ENCODE measurements around the gene ABCF3.
A peak's percentile ranks its signal among the peaks of the same experiment; 100 is the strongest.
"Not testable (repeated sequence)": the region's sequence is repeated elsewhere in the genome, so short reads cannot be mapped to it uniquely, and the experiment has no call there.

The ABCF3 gene

GRCh38 chr3:184186184-184186901 lies at the start of gene ABCF3:
TSS of gene ABCF3 (plus strand) at chr3:184186199. CDS start at chr3:184186208, 9 bp downstream.
- peak; percentile 47 for DNase-seq (ENCODE audit: low spot score)

DNA sequence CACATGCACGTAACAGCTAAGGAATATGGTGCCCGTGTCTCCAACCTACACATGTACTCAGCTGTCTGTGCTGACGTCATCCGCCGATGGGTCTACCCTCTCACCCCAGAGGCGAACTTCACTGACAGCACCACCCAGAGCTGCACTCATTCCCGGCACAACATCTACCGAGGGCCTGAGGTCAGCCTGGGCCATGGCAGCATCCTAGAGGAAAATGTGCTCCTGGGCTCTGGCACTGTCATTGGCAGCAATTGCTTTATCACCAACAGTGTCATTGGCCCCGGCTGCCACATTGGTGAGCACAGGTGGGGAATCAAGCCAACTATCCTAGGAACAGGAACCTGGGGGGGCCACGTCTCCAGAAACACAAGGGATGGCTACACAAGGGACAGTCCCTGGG lies 45.6 kb upstream of the ABCF3 start:
- DNase-seq (ENCODE audit: low spot score), result no peak

DNA sequence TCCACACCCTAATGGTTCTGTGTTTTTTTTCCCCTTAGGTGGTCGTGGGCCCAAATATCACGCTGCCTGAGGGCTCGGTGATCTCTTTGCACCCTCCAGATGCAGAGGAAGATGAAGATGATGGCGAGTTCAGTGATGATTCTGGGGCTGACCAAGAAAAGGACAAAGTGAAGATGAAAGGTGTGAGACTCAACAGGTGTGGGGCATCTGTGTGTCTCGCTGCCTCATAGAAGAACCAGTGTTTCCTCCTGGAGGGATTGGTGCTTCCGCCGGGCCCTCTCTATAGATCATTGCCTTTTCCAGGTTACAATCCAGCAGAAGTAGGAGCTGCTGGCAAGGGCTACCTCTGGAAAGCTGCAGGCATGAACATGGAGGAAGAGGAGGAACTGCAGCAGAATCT lies 43.8 kb upstream of the ABCF3 start:
- DNase-seq (ENCODE audit: low spot score), result no peak

- DNase-seq (ENCODE audit: low spot score), result no peak
These were observed 42.7 kb upstream of the ABCF3 start for GRCh38 chr3:184143327-184143726.

DNA sequence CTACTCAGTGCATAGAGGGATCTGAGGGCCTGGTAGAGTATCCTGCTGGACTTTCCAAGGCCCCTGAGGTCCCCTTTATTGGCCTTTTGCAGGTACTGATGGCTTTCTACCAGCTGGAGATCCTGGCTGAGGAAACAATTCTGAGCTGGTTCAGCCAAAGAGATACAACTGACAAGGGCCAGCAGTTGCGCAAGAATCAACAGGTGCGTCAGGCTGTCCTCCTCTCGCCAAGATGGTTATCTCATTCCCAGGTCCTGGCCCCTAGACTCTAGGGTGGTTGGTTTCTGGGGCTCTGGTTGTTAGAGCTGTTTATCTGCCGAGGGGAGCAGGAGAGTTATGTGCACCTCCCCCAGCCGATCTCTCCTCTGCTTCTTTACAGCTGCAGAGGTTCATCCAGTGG lies 41.5 kb upstream of the ABCF3 start:
- DNase-seq (ENCODE audit: low spot score), result no peak

DNA sequence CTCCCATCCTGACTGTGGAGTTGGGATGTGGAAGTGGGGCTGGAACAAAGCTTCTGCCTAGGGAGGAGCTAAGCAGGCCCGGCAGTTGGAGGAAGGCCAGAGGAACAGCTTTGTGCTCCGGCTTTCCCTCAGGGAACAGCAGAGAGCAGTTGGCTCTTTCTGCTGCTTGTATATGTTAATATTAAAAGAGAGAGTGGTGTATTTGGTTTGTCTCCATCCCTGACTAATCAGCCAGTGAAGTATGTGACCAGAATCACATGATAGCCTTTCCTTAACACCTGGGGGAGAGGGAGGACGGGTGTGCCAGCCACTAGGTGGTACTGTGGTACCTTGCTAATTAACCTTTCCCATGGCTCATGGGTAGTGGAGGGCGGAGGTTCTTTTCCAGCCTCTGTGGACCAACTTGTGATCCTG lies 40.9 kb upstream of the ABCF3 start:
- peak; percentile 55 for DNase-seq (ENCODE audit: low spot score)

GRCh38 chr3:184145751-184146270 lies 40.2 kb upstream of the ABCF3 start:
- DNase-seq (ENCODE audit: low spot score), result no peak

DNA sequence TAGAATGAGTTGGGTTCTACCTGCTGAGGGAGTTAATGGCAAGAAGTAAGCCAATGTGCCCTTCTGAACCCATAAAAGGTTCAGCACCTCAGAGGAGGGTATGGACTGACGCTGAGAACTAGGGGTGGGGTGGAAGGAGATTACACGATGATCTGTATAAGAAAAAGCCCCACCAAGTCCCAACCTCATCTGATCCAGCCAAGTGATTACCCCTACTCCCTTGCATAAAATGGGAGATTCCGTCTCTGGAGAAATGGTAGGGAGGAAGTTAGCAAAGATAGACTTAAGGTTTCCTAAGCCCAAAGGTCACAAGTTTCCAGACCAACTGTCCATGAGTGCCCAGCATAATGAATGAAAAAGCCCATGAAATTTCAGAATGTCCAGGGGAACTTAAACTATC lies 37.9 kb upstream of the ABCF3 start:
- DNase-seq (ENCODE audit: low spot score), result no peak

GRCh38 chr3:184149123-184149522 lies 36.9 kb upstream of the ABCF3 start:
- DNase-seq (ENCODE audit: low spot score), result no peak

DNA sequence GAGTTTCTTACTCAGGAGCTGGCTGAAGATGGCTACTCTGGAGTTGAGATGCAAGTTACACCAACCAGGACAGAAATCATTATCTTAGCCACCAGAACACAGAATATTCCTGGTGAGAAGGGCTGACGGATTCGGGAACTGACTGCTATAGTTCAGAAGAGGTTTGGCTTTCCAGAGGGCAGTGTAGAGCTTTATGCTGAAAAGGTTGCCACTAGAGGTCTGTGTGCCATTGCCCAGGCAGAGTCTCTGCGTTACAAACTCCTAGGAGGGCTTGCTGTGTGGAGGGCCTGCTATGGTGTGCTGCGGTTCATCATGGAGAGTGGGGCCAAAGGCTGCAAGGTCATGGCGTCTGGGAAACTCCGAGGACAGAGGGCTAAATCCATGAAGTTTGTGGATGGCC lies 36.2 kb upstream of the ABCF3 start:
- not testable (repeated sequence) for DNase-seq (ENCODE audit: low spot score)

DNA sequence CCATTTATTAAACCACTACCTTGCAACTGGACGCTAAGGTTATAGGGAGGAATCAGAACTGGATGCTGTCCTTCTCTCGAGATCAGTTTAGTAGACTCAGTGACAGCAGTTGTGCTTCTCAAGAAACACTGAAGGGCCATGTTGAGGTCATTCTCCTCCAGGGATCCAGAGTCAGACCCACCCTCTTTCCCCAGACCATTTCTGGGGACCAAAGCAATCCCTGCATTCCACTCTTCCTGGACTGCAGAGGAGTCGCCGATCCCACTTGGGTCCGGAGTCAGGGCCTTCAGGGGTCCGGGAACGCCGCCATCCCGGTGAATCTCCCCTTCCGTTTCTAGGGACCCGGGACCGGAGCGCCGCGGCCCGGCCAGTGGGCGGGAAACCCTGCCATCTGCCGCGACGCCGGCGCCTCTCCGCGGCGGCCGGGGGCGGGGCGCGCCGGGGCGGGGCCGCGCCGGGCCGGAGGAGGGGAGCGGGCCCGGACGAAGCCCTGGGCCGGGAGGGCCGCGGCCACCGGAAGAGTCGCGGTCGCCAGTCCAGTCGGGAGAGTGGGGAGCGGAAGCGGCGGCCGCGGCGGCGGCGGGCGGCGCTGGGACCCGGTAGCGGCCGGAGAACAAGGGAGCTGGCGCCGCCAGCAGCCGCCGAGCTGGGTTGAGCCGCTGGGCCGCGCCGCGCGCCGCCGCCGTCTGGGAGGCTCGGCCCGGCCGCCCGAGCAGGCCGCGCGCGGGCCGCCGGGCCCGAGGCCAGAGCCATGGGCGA lies 30.9 kb upstream of the ABCF3 start, which contains the start of gene DVL3:
TSS of gene DVL3 (plus strand) at position 493 of the 759 bp plus-strand sequence. CDS start at position 752, 259 bp downstream.
- peak; percentile 90 for DNase-seq (ENCODE audit: low spot score)

- peak; percentile 47 for DNase-seq (ENCODE audit: low spot score)
These were observed 30.1 kb upstream of the ABCF3 start for GRCh38 chr3:184155644-184156521.

DNA sequence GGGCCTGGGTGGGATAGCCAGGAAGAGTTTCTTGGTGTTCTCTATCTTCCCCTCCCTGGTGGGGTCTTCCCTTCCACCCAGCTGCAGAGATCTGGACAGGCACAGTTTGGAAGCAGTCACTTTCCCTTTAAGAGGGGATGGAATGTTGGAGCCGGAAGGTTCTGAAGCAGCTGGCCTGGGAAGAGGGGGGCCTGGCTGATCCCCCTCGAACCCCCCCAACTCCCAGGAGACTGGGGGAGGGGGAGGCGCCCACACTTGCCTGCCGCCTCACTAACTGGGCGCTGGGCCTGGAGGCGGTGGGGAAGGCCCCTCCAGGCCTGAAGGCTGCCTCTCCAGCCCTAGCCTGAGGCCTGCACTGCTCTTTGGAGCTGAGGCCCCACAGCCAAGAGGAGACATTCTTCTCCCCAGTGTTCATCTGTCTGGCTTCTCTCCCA lies 29.5 kb upstream of the ABCF3 start:
- peak; percentile 59 for DNase-seq (ENCODE audit: low spot score)

- DNase-seq (ENCODE audit: low spot score), result no peak
These were observed 28.8 kb upstream of the ABCF3 start for GRCh38 chr3:184157206-184157605.

GRCh38 chr3:184158404-184158803 lies 27.6 kb upstream of the ABCF3 start:
- no peak for DNase-seq (ENCODE audit: low spot score)

GRCh38 chr3:184160456-184160855 lies 25.5 kb upstream of the ABCF3 start:
- DNase-seq (ENCODE audit: low spot score), result peak; percentile 55

- not testable (repeated sequence) for DNase-seq (ENCODE audit: low spot score)
These were observed 23.4 kb upstream of the ABCF3 start for GRCh38 chr3:184162571-184163070.

DNA sequence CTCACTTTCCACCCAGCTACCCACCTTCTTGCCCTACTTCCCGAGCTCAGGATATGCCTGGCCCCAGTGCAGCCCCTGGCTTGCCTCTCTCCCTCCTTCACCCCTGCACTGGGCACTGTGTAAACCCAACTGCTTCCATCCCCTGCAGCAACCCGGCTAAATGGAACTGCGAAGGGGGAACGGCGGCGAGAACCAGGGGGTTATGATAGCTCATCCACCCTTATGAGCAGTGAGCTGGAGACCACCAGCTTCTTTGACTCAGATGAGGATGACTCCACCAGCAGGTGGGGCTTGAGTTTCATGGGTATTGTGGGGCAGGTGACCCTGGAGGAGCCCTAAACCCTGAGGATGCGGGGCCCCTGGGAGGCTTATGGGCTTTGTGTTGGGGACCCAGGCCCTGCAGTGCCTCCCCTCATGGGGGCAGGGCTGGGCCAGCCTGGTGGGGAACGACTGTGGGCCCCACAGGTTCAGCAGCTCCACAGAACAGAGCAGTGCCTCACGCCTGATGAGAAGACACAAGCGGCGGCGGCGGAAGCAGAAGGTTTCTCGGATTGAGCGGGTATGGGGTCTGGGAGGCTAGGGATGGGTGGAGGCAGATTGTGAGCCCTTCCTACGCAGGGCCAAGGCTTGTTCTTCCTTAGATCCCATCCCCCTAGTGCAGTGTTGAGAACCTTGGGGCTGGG lies 21.2 kb upstream of the ABCF3 start:
- no peak for DNase-seq (ENCODE audit: low spot score)

GRCh38 chr3:184165543-184165942 lies 20.5 kb upstream of the ABCF3 start:
- no peak for DNase-seq (ENCODE audit: low spot score)

- DNase-seq (ENCODE audit: low spot score), result no peak
These were observed 19.3 kb upstream of the ABCF3 start for GRCh38 chr3:184166671-184167070.

- DNase-seq (ENCODE audit: low spot score), result no peak
These were observed 18.2 kb upstream of the ABCF3 start for GRCh38 chr3:184167786-184168185.
